ENCODE data around the gene KLF9. TPM values are rescaled to one million over a fixed set of nuclear protein-coding genes. Genes with fewer than 3 reads are reported as not detected.

The KLF9 gene
- total and polyA plus RNA-seq, 9 of the 15 experiments (the other 6 are each of a cell fraction or from before 2014, with no cell fraction given), result 3.3 to 11.9 (median 6.9) TPM

DNA sequence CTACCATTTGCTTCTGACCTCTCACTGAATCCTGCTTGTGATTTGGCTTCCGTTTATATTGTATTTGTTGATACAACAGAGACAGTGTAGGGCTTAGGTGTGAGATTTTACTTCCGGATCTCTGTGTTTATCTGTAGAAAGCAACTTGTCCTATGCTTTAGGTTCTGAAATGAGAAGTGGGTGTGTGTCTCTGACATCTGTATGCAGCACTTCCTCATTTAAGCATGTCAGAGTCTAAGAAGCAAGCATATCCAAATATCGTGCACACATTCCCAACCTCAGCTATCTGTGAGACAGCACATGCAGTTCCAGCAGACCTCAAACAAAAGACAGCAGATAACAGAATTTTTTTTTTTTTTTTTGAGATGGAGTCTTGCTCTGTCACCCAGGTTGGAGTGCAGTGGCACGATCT lies 16.3 kb downstream of the KLF9 start (continued):
- peak; percentile 81; the same call in 1 of the 2 replicates for TF ChIP-seq ZNF175 (CRISPR knock-in tag; IDR thresholded peaks at IDR 0.05; ENCODE audit: low read depth)
- TF ChIP-seq TAF15 (IDR thresholded peaks at IDR 0.05; ENCODE audit: low read depth, low read length), result no peak
- no peak for TF ChIP-seq ZNF398 (CRISPR knock-in tag; IDR thresholded peaks at IDR 0.05)
- TF ChIP-seq XRCC3 (IDR thresholded peaks at IDR 0.05), result no peak
- TF ChIP-seq POLR2AphosphoS2 (IDR thresholded peaks at IDR 0.05; ENCODE audit: low read length), result no peak
- TF ChIP-seq HMG20B (CRISPR knock-in tag; IDR thresholded peaks at IDR 0.05), result no peak
- TF ChIP-seq ZNF740 (CRISPR knock-in tag; IDR thresholded peaks at IDR 0.05), result no peak
- TF ChIP-seq ZNF740 (tag; IDR thresholded peaks at IDR 0.05), result no peak
- TF ChIP-seq CEBPB (tag; IDR thresholded peaks at IDR 0.05), result no peak
- TF ChIP-seq PCBP2 (IDR thresholded peaks at IDR 0.05; ENCODE audit: low read depth, low read length, poor library complexity, severe bottlenecking), result no peak
- peak; percentile 77; the same call in 1 of the 2 replicates for TF ChIP-seq CTBP1 (IDR thresholded peaks at IDR 0.05; ENCODE audit: borderline replicate concordance)
- TF ChIP-seq RBBP5 (IDR thresholded peaks at IDR 0.05; ENCODE audit: borderline replicate concordance, insufficient read depth, low read length, poor library complexity, severe bottlenecking), result no peak
- TF ChIP-seq NR2C2 (CRISPR knock-in tag; IDR thresholded peaks at IDR 0.05), result no peak
- TF ChIP-seq NR2C2 (tag; IDR thresholded peaks at IDR 0.05), result peak; percentile 71
- no peak for TF ChIP-seq ZKSCAN3 (CRISPR knock-in tag; IDR thresholded peaks at IDR 0.05)
- TF ChIP-seq DDX20 (tag; IDR thresholded peaks at IDR 0.05; ENCODE audit: low read depth), result no peak
- no peak for TF ChIP-seq ZBTB9 (CRISPR knock-in tag; IDR thresholded peaks at IDR 0.05)
- TF ChIP-seq, protein P1, sequence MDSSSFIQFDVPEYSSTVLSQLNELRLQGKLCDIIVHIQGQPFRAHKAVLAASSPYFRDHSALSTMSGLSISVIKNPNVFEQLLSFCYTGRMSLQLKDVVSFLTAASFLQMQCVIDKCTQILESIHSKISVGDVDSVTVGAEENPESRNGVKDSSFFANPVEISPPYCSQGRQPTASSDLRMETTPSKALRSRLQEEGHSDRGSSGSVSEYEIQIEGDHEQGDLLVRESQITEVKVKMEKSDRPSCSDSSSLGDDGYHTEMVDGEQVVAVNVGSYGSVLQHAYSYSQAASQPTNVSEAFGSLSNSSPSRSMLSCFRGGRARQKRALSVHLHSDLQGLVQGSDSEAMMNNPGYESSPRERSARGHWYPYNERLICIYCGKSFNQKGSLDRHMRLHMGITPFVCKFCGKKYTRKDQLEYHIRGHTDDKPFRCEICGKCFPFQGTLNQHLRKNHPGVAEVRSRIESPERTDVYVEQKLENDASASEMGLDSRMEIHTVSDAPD (CRISPR knock-in tag; IDR thresholded peaks at IDR 0.05), result no peak
- no peak for TF ChIP-seq GABPB1 (CRISPR knock-in tag; IDR thresholded peaks at IDR 0.05)
- TF ChIP-seq SMC3 (conservative IDR thresholded peaks at IDR 0.05; ENCODE audit: insufficient read depth, low read depth, low read length), result no peak
- TF ChIP-seq, protein P2, sequence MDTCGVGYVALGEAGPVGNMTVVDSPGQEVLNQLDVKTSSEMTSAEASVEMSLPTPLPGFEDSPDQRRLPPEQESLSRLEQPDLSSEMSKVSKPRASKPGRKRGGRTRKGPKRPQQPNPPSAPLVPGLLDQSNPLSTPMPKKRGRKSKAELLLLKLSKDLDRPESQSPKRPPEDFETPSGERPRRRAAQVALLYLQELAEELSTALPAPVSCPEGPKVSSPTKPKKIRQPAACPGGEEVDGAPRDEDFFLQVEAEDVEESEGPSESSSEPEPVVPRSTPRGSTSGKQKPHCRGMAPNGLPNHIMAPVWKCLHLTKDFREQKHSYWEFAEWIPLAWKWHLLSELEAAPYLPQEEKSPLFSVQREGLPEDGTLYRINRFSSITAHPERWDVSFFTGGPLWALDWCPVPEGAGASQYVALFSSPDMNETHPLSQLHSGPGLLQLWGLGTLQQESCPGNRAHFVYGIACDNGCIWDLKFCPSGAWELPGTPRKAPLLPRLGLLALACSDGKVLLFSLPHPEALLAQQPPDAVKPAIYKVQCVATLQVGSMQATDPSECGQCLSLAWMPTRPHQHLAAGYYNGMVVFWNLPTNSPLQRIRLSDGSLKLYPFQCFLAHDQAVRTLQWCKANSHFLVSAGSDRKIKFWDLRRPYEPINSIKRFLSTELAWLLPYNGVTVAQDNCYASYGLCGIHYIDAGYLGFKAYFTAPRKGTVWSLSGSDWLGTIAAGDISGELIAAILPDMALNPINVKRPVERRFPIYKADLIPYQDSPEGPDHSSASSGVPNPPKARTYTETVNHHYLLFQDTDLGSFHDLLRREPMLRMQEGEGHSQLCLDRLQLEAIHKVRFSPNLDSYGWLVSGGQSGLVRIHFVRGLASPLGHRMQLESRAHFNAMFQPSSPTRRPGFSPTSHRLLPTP (IDR thresholded peaks at IDR 0.05; ENCODE audit: borderline replicate concordance, extremely low read depth, insufficient read length), result no peak
